ENCODE data around the gene ITGA7.

ITGA7 gene

DNA sequence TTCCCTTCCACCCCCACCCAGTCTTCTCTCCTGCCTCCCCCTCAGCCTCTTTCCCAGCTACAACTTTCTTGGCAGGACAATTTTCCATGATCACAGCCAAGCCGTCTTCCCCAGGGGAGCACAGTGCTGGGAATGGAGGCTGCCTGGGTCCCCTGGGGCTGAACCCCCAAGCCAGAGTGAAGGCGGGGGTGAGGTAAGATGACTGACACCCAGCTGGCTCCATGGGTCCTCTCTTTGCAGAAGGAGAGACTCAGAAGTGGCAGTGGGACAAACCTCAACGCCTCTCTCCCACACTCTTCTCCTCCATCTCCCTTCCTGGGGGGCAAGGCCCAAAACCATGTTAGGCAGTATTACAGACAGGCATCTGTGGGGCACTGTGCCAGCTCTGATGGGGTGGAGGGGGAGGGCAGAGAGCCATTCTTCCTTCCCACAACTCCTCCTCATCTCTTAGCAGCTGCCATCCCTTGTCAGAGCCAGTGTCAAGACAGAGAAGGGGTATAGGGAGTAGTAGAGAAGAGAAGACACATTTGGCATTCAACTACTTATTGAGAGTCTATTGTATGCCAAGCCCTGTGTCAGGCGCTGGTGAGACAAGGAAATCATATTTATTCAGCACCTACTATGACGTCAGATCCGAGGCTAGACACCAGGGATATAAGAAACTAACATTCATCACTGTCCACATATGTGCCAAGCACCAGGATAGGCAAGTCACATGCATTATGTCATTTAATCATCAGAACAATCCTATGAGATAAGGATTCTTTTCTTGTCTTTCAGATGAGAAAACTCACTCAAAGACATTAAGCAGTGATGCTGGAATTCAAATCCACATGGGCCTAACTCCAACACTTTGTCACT, 3.6 kb downstream of the ITGA7 start:
- in situ Hi-C loops (cut with HindIII; ENCODE audit: low sequenced_read_pairs) = no loop called here

DNA sequence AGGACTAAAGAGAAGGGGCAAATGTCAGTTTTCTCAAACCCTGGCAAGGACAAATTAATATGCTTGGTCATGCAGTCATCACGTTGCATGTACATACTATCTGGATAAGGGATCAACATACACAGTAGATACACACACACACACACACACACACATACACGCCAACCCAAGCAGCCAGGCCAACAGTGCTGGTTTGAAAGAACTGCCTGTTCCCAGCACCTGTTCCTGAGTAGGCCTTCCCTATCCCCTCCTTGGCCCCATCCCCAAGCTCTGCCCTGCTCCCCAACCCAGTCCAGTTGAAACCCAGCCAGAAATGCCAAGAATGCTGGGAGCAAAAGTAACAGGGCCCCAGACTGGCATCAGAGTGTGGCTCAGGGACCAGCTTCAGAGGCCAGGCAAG, 4.4 kb downstream of the ITGA7 start:
- in situ Hi-C loops (cut with HindIII; ENCODE audit: low sequenced_read_pairs) = no loop called here

DNA sequence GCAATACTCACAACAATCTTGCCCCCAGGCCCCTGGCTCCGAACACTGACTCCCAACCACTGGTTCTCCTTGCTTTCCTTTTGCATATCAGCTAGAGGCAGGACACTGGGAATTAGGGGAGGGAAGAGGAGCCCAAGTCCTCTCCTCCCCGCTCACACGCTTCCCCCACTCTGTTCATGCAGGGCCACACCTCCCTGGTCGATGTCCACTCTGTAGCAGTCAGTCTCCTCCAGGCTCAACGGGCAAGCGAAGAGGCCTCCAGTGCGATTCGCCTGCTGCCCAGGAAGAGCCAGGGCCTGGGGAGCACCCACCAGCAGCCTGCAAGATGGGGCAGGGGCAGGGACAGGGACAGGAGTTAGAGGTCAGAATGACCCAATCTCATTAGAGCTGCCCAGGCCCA, 4.8 kb downstream of the ITGA7 start:
- in situ Hi-C loops (cut with HindIII; ENCODE audit: low sequenced_read_pairs) = no loop called here

DNA sequence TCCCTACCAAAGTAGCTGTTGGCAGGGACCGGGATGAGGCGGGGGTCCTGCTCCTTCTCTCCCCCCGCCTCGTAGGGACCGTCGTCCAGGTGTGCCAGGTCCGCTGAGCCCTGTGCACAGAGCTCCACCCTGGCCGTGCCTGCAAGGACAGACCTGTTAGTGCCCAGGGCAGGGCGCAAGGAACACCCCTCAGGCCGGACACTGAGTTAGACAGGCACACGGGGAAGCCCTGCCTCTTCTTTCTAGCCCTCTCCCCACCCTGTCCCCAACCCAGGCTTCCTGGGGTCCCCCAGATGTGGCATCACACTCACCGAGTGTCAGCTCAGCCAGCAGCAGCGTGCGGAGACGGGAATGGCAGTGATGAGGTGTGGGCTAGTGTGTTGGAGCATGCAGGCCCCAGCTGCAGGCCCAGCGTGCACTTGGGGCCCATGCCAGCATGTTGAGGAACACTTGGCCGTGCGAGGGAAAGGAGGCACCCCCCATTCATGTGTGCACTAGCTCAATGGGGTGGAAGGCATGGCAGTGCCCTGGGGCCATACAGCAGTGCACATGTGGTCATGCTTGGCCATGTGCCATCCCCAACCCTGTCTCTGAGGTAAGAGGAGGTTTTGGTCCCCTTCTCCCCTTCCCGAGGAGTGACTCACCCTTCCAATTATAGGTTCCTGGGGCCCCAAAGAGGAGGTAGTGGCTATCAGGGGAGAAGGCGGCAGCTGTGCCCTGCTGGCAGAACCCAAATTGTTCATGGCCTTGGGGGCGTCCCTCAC, 7.3 kb downstream of the ITGA7 start:
- in situ Hi-C loops (cut with HindIII; ENCODE audit: low sequenced_read_pairs) = no loop called here

DNA sequence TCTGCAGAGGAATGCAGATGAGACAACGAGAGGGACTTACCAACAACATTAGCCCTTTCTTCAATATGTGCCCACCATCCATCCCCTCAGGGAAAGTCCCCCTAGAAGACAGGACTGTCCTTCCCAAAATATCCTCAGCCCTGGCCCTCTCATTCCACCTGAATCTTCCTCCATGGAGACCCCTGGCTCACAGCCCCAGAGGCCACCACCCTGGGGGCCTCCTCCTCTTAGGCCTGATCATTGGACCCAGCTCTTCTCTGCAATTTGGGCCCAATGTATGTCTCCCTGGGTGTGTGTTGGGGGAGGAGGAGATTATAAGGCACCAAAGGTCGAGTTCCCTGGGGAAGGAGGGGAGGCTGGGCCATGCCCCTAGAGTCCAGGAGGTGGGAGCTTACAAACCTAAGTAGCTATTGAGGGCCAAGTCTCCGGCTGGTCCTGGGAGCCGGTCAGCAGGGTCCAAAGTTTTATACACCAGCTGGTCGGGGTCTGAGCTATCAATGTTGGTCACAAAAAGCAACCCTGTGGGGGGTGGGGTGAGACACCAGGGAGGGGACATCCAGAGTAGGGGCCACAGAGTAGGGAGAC, 8.1 kb downstream of the ITGA7 start:
- in situ Hi-C loops (cut with HindIII; ENCODE audit: low sequenced_read_pairs) = no loop called here

DNA sequence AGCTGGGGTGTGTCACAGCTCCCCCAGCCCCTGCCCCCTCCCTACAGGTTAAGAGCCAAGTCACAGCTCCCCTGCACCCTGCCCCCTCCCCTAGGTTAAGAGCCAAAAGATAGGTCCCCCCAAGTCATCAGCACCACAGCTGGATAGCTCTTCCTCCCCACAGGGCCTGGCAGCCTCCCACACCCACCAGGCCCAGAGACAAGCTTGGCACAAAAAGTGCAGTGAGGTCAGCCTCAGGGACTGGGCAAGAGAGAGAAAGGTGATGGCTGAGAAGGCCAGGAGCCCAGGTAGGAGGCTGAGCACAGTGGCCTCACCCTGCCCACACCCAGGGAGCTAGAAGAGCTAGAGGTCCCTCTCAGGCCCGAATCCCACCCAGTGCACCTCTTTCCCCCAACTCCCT, 8.7 kb downstream of the ITGA7 start:
- in situ Hi-C loops (cut with HindIII; ENCODE audit: low sequenced_read_pairs) = no loop called here

DNA sequence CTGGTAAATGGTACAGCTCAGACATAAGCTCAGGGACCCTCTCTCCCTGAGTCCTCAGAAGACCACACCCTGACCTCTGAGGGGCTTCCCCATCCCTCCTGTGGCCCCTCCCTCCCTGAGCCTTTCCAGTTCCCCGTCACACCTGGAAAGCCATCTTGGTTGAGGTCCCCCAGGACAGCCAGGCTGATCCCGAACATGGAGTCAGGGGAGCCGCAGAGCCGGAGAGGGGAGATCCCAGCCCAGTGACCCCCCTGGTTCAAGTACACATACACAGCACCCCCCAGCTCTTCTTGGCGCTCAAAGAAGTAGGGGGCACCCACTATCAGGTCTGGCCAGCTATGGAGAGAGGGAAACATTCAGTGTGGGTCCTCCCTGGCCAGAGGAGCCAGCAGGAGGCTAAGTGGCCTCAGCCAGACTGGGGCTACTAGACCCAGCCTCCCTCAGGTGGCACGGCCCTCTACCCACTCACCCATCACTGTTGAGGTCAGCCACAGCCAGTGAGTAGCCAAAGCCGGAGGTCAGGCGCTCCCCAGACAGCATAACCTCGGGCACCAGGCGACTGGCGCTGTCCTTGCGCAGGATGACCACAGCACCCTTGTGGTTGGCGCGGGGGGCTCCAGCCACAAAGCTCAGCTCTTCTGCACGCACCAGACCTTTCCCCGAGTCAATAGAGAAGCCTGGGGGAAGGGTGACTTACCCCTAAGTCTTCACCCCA, 9.3 kb downstream of the ITGA7 start:
- in situ Hi-C loops (cut with HindIII; ENCODE audit: low sequenced_read_pairs) = no loop called here

DNA sequence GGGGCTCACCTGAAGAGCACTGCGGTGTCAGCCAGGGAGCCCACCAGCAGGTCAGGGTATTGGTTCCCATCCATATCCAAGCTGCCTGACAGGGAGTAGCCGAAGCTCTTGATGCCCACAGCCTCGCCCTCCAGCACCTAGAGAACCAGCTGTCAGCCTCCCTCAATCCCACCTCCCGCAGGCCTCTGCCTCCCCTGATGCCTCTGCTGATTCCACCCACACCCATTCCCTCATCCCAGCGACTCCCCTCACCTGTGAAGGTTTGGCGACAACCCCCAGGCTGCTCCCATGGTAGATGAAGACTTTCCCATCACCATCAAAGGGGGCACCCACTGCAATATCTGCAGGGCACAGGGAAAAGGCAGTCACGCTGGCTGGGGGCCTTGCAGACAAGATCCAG, 10.0 kb downstream of the ITGA7 start:
- in situ Hi-C loops (cut with HindIII; ENCODE audit: low sequenced_read_pairs) = no loop called here

DNA sequence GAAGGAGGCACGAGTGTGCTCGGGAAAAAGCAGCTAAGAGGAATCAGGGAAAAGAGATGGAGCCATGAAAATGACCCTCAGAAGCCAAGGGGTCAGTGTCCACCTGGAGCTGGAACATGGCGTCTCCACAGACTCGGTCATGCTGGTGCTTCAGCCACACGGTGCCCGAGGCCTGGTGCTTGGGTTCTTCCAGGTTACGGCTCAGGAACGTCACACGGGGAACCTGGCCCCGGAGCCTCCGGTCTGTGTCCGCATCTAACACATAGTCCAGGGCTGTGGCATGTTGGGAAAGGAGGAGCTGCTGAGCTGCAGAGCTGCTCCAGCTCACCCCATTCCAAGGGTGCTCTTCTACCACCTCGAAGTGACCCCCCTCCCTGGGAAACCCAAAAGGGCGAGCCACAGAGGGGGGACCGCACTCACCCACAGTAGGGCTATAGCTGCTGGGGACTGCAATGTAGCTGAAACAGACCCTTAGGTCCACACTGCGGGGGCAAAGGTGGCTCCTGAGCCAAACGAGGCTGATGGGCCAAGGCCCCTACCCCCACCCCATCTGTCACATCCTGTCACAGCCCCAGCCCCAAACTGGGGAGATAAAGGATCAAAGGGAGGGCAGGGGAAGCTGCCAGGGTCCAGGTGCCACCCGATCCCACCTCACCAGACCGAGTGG, 10.8 kb downstream of the ITGA7 start:
- in situ Hi-C loops (cut with HindIII; ENCODE audit: low sequenced_read_pairs) = no loop called here

DNA sequence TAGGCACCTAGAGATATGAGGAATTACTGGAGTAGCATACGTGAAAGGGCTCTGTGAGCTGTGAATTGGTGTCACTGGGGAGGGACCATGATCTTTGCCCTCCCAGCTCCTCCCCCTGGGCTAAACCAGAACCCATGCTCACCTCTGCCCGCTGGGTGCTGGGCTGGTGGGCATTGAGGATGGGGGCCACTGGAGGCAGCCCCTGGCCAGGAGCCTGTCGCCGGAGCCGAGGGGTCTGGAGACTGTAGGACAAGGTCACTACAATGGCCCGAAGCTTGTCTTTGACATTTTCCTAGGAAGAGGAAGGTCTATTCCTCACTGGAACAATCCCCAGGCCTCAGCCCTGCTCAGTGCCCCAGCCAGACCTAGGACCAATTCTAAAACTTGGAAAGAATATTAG, 11.6 kb downstream of the ITGA7 start:
- in situ Hi-C loops (cut with HindIII; ENCODE audit: low sequenced_read_pairs) = no loop called here

DNA sequence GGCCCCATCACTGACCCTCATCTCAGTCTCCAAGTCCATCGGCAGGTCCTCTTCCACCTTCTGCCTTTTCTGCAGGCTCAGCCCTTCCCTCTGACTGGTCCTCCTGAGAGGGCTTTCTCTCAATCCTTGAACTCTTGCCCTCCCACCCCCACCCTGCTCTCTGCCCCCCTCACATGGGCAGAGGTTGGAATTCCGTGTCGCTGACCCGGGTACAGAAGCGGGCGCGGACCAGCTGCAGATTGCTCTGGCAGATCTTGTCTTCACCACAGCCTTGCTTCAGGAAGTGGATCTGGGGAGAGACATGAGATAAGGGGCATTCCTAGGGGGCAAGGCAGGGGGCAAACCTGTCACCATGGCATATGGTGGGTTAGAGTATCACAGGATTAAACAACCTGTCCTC, 12.4 kb downstream of the ITGA7 start:
- in situ Hi-C loops (cut with HindIII; ENCODE audit: low sequenced_read_pairs) = no loop called here

DNA sequence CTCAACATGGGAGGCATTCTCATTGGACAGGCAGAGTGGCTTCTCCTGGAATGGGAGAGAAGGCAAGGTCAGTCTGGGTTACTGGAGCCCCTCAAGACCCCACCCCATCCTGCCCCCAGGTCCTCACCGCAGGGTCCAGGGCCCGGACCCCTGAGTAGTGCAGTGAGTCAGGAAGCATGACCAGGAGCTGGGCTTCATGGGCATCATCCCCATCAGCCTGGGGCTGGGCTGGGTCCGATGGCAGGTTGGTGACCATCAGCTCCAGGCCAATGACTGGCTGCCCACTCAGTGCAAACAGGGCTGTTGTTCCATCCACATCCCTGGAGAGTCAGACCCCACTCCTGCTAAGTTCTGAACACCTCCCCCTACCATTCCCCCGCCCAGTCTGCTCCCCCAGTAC, 13.1 kb downstream of the ITGA7 start:
- in situ Hi-C loops (cut with HindIII; ENCODE audit: low sequenced_read_pairs) = no loop called here

DNA sequence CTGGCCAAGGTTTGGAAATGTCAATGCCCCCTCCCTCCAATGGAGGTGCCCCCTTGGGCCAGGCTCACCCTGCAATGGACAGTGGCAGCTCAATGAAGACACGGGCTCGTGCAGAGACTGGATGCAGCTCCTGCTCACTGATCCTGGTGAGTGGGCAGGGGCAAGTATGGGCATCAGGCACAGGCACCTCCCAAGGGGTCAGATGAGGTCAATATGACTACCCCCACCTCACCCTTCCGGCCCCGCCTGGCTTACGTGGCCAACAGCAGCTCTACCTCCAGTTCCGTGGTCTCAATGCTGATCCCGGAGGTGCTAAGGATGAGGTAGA, 13.6 kb downstream of the ITGA7 start:
- in situ Hi-C loops (cut with HindIII; ENCODE audit: low sequenced_read_pairs) = no loop called here

DNA sequence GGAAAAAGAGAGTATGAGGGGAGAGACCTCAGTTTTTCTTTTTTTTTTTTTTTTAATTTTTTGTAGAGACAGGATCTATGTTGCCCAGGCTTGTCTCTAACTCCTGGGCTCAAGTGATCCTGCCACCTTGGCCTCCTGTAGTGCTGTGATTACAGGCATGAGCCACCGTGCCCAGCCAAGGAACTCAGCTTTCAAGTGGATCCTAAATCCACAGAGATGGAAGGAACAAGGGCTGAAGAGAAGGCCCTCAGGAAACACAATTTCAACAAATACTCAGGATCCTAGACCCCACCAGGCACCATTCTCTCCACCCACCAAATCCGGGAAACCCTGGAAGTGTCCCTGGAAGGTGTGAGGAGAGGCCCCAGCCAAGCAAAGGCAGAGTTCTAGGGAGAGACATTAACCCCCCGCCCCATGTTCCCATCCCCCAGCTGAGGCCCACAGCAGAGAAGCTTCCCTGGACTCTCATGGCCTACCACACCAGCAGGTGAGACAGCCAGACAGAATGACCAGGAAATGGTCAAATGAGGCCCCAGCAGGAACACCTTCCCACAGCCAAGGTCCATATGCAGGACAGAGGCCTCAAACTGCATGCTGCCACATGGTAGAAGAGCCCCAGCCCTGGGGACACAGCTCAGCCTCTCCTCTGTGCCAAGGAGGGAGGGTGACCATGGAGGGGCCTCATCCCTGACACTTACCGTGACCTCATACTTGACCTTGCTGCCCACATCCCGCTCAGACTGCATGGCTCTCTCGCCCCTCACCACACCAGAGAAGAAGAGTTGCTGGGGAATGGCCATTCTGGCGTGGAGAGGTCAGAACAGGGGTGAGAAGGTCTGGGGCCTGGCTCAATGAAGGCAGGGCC, 14.1 kb downstream of the ITGA7 start:
- in situ Hi-C loops (cut with HindIII; ENCODE audit: low sequenced_read_pairs) = no loop called here

DNA sequence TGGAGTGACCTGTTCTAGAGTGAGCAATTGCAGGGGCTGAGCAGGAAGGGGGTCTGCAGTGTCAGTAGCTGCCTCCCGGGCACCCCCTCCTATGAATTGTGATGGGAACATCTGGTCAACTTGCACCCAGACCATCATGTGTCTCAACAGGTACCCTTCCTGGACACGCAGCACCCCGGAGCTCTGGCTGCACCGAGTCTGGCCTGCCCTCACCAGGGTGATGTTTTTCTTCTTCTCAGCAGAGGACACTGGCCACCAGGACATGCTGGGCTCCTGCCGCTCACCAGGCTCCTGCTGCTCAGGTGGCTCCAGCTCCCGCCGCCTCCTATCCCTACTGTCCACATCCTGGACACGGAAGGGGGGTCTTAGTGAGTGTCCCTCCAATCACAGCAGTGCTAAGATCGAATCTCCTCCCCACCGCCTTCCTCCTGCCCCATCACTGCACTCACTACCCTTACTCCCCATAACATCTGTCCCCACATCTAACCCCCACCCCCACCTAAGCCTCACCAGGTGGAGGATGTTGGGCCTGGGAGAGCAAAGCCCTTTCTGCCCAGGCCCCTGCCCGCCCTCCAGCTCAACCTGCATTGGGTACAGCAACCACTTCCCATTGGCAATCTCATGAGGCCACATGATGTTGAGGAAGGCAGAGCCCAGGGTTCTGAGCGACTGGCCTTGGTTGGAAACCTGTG, 14.9 kb downstream of the ITGA7 start:
- in situ Hi-C loops (cut with HindIII; ENCODE audit: low sequenced_read_pairs) = no loop called here

DNA sequence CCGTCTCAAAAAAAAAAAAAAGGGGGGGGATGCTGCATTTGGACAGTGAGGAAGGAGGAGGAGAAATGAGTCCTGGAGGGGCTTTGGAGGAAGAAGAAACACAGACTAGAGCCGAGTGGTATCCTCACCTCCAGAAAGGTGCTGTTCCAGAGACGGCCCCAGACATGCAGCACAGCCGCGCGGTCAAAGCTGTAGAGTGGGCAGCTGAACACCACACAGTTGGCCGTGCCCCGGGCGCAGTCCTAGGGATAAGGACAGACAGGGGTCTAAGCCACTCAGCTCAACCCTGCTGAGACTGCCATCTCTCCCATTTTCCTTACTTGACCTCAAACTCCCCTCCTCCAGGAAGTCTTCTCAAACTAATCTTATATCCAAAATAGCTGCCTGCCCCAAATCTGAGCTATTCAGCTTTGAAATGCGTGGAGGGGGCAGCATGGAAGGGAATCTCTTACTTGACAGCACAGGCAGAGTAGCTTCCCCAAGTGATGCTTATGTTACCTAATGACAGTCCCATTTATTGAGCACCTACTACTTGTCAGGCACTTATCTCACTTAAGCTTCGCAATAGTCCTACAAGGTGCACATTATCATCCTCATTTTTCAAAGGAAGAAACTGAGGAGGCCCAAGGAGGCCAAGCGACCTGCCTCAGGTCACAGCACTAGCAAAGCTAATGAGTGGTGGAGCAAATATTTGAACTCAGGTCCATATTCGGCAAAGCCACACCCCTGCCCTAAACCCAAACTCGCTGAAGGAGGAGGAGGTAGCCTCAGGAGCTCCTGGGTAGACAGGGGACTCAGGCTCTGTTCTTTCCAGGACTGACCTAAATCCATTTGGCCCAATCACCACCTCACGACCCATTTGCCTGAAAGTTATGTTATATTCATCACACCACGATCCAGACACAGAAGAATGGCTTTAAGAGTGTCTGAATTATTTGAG, 18.7 kb downstream of the ITGA7 start:
- in situ Hi-C loops (cut with HindIII; ENCODE audit: low sequenced_read_pairs) = no loop called here

DNA sequence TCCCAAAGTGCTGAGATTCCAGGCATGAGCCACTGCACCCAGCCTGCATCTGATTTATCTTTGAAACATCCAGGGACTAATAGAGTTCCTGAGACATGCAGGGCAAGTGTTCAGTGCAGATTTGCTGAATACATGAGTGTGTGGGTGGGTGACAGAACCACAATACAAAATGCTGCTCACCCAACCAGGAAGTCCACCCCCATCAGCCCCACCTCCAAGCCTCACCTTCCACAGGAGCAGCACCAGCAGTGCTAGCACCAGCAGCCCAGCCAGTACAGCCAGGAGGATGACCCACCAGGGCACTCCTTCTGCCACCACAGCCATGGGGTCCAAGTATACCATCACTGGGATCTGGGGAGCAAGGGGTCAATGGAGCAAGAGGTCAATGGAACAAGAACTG, 20.0 kb downstream of the ITGA7 start:
- in situ Hi-C loops (cut with HindIII; ENCODE audit: low sequenced_read_pairs) = no loop called here

DNA sequence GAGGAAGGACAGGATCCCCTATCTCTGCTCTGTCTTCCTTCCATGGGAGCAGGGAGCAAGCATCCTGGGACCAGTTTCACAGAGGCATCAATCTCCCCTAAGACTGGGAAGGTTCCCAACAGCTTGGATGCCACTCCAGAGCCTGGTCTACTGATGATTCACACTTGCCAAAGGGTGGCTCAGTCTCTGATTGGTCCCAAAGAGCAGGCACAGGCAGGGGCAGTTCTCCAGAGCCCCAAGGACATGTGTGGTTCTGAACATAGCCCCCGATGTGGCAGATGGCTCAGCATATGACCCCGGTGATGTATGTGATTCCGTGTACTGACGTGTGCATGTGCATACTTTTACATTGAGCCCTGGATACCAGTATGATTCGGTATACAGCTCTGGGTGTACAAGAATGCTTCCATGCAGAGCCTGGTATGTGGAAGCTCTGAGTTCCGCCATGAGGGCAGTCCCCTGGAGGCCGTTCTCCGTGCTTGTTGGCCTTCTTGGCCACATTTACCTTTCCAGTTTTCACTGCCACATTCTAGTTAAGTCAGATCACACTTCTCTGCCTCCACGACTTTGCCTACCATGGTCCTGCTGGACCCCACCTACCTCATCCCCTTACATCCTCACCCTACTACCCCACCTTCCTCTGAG, 21.2 kb downstream of the ITGA7 start:
- in situ Hi-C loops (cut with HindIII; ENCODE audit: low sequenced_read_pairs) = no loop called here
